Endothelial cell of umbilical vein (primary cell): ENCODE results near the gene RUSF1. TPM values are rescaled to one million over a fixed set of nuclear protein-coding genes. Genes with fewer than 3 reads are reported as not detected.

Source experiments
- BruUV-seq: library from RNA; stranded (reverse); fragments of 400-500 nt; replicated peaks from 2 replicates; lab custom pipeline; 2021; lab: Mats Ljungman, UMichigan
- CTCF ChIA-PET: fragments of 300-600, 350-600 bp; sonication (Branson Sonifier 250); formaldehyde crosslinking; loops from one replicate; lab custom pipeline; 2021; ENCODE audit warnings: antibody characterized with exemption, inconsistent platforms; lab: Charles Lee
- POLR2A ChIA-PET: fragments of 300-600, 350-600 bp; sonication (Branson Sonifier 250); formaldehyde crosslinking; loops from one replicate; lab custom pipeline; 2021; ENCODE audit warnings: antibody characterized with exemption, inconsistent platforms; lab: Charles Lee
- DNase-seq: peaks from one replicate; pipeline ENCODE4 v3.0.0-alpha.2; 2011; ENCODE audit warnings: low read depth, low spot score
- FAIRE-seq: peaks from 2 replicates; lab custom pipeline; 2011; peaks lifted over from hg19 to GRCh38; lab: Jason Lieb, UNC
- H2AFZ ChIP-seq: 2 replicates; pipeline ENCODE4 v1.6.0; 2012; ENCODE audit warnings: low read depth, low read length, control low read depth, inconsistent platforms
- H3K27ac ChIP-seq: 2 replicates; pipeline ENCODE4 v1.5.1; 2011; ENCODE audit warnings: low read depth, mild to moderate bottlenecking, control low read depth, low read length, moderate library complexity; ENCODE audit not compliant: insufficient read depth
- H3K27me3 ChIP-seq, 2 experiments: 2 replicates each; pipeline versions ENCODE4 v1.6.0 to v1.6.1; 2011; ENCODE audit warnings: low read length in 2 of 2, mixed read lengths in 1 of 2; ENCODE audit not compliant: control insufficient read depth in 2 of 2, insufficient read depth in 2 of 2
- H3K36me3 ChIP-seq, 2 experiments: 2 replicates in 1 of 2; 3 replicates in 1 of 2; pipeline ENCODE4 v1.5.1; 2011; ENCODE audit warnings: low read length in 2 of 2, mild to moderate bottlenecking in 1 of 2, moderate library complexity in 1 of 2; ENCODE audit not compliant: control insufficient read depth in 2 of 2, insufficient read depth in 2 of 2; ENCODE audit errors: extremely low read depth in 1 of 2
- H3K4me1 ChIP-seq: 3 replicates; pipeline ENCODE4 v1.5.1; 2011; ENCODE audit warnings: mild to moderate bottlenecking, low read length; ENCODE audit not compliant: control insufficient read depth, insufficient read depth; ENCODE audit errors: extremely low read depth
- H3K4me2 ChIP-seq: 2 replicates; pipeline ENCODE4 v1.6.1; 2011; ENCODE audit warnings: low read length, control low read depth, mixed read lengths; ENCODE audit not compliant: insufficient read depth
- H3K4me3 ChIP-seq, 3 experiments: fragments of 200-600 bp in 1 of 3; sonication (generic), shearing (Covaris generic) in 1 of 3; replicated peaks in 1 of 3; 2 replicates each; pipeline ENCODE4 v1.5.1; 2011 to 2016; ENCODE audit warnings: control low read depth in 3 of 3, low read length in 3 of 3, mild to moderate bottlenecking in 2 of 3, inconsistent platforms in 1 of 3, low read depth in 1 of 3, moderate library complexity in 1 of 3; ENCODE audit not compliant: insufficient read depth in 1 of 3
- H3K79me2 ChIP-seq: 2 replicates; pipeline ENCODE4 v1.6.0; 2012; ENCODE audit warnings: low read length, inconsistent platforms; ENCODE audit not compliant: control insufficient read depth, insufficient read depth
- H3K9ac ChIP-seq: replicated peaks from 2 replicates; pipeline ENCODE3; 2011; ENCODE audit warnings: low read length, control low read depth; ENCODE audit not compliant: insufficient read depth; ENCODE audit errors: extremely low read depth
- H3K9me1 ChIP-seq: replicated peaks from 3 replicates; pipeline ENCODE4 v1.6.0; 2011; ENCODE audit warnings: mild to moderate bottlenecking, low read length; ENCODE audit not compliant: control insufficient read depth, insufficient read depth; ENCODE audit errors: extremely low read depth
- H3K9me3 ChIP-seq: replicated peaks from 2 replicates; pipeline ENCODE4 v1.5.1; 2012; ENCODE audit warnings: low read length, inconsistent platforms; ENCODE audit not compliant: control insufficient read depth, insufficient read depth
- H4K20me1 ChIP-seq: replicated peaks from 2 replicates; pipeline ENCODE3; 2011; ENCODE audit warnings: mild to moderate bottlenecking, low read length; ENCODE audit not compliant: control insufficient read depth, insufficient read depth; ENCODE audit errors: extremely low read depth
- CTCF ChIP-seq, 2 donors: IDR thresholded peaks; 1 replicate in 1 of 2; 2 replicates in 1 of 2; pipeline ENCODE4 v1.5.1; 2011; ENCODE audit warnings: low read length in 2 of 2, mild to moderate bottlenecking in 2 of 2, moderate library complexity in 2 of 2, control low read depth in 1 of 2, inconsistent platforms in 1 of 2, low read depth in 1 of 2; ENCODE audit not compliant: insufficient read depth in 1 of 2; ENCODE audit errors: extremely low read depth in 1 of 2
- EZH2 ChIP-seq: IDR thresholded peaks from 2 replicates; pipeline ENCODE4 v1.6.1; 2012; ENCODE audit warnings: borderline replicate concordance, low read depth, mild to moderate bottlenecking, moderate library complexity, low read length, inconsistent platforms; ENCODE audit not compliant: severe bottlenecking
- FOS ChIP-seq: IDR thresholded peaks from 2 replicates; pipeline ENCODE4 v1.6.1; 2011; ENCODE audit warnings: mild to moderate bottlenecking, low read length, moderate library complexity, borderline replicate concordance; ENCODE audit not compliant: insufficient read depth
- GATA2 ChIP-seq: IDR thresholded peaks from 2 replicates; pipeline ENCODE4 v1.7.0; 2011; ENCODE audit warnings: low read depth, mild to moderate bottlenecking, moderate library complexity, mixed read lengths, low read length; ENCODE audit not compliant: insufficient read length, insufficient read depth
- JUN ChIP-seq: IDR thresholded peaks from 2 replicates; pipeline ENCODE4 v1.6.1; 2011; ENCODE audit warnings: borderline replicate concordance, low read depth; ENCODE audit not compliant: insufficient read length, insufficient read depth
- MAX ChIP-seq: IDR thresholded peaks from 2 replicates; pipeline ENCODE4 v1.6.1; 2011; ENCODE audit not compliant: insufficient read depth, insufficient read length
- MYC ChIP-seq: IDR thresholded peaks from one replicate; pipeline ENCODE4 v1.6.1; 2011; ENCODE audit warnings: mild to moderate bottlenecking, low read depth, low read length
- POLR2A ChIP-seq: IDR thresholded peaks from 2 replicates; pipeline ENCODE4 v1.6.1; 2012; ENCODE audit warnings: low read depth, mild to moderate bottlenecking, control low read depth, low read length
- POLR2AphosphoS5 ChIP-seq: IDR thresholded peaks from 2 replicates; pipeline ENCODE4 v1.6.1; 2012; ENCODE audit warnings: low read depth, mild to moderate bottlenecking, control low read depth, low read length, moderate library complexity; ENCODE audit not compliant: insufficient read depth
- dilution Hi-C: fragments of 300-500 bp; cut with MboI; formaldehyde crosslinking; loops from one replicate; pipeline ENCODE4 v1.15.0; 2019; ENCODE audit warnings: low sequenced_read_pairs; ENCODE audit not compliant: extremely low pct_ligation_motif_present
- intact Hi-C: fragments of 100-400 bp; cut with micrococcal nuclease; formaldehyde crosslinking; loops from one replicate; pipeline ENCODE4 v1.10.0; 2022
- polyA plus RNA-seq, 4 experiments: library from polyadenylated mRNA; depleted of rRNA in 3 of 4; stranded (reverse) in 3 of 4; unstranded in 1 of 4; fragments of >200 nt; gene quantifications; 2 replicates each; pipeline versions ENCODE4 v1.2.1 to v1.2.3, GENCODE V29; 2011 to 2012; ENCODE audit warnings: missing spikeins in 1 of 4
- total RNA-seq: library from RNA; stranded (reverse); gene quantifications from 2 replicates; pipeline ENCODE4 v1.2.3, GENCODE V29; 2021

The RUSF1 gene
- total and polyA plus RNA-seq, 2 donors (not counting 3 experiments of a cell fraction or from before 2014, with no cell fraction given) = 36.4 to 40.3 TPM

- intact Hi-C loops = no loop called here
- Histone ChIP-seq H3K4me2 (no peak overlapping the region), H3K9me3 (no peaks in the 10 kb centered on the region), H2AFZ (no peak overlapping the region), H3K79me2 (no peaks in the 10 kb centered on the region), H3K36me3 (no peaks in the 10 kb centered on the region), H3K9me1 (no peaks in the 10 kb centered on the region), H3K27ac (no peak overlapping the region), H3K27me3 (no peaks in the 10 kb centered on the region), H3K4me3 (no peak overlapping the region), H3K9ac (no peak overlapping the region), H4K20me1 (no peaks in the 10 kb centered on the region), H3K4me1 (no peaks in the 10 kb centered on the region)
- no peak for DNase-seq
- no peak for FAIRE-seq
- dilution Hi-C loops = no loop called here
- BruUV-seq = no TSS peak
- CTCF ChIA-PET = no interaction called here
- TF ChIP-seq POLR2AphosphoS5 (no peak), GATA2 (no peak), POLR2A (no peak), FOS (no peak), EZH2 (no peak)
- POLR2A ChIA-PET = no interaction called here
Measured at GRCh38 chr16:31522071-31522470, 13.9 kb upstream of the RUSF1 start.

GRCh38 chr16:31521368-31521767, 13.2 kb upstream of the RUSF1 start:
- ChIA-PET POLR2A (no interaction called here), CTCF (no interaction called here)
- intact Hi-C loops (no loop called here), dilution Hi-C loops (no loop called here)
- no peak for DNase-seq
- no peaks in the 10 kb centered on the region for H3K36me3 ChIP-seq
- no peak for TF ChIP-seq JUN
- no peak for TF ChIP-seq EZH2
- TF ChIP-seq POLR2AphosphoS5 = no peak
- no peak for TF ChIP-seq CTCF (IDR thresholded peaks at IDR 0.05; ENCODE audit: extremely low read depth in 1 of 2, insufficient read depth in 1 of 2, low read depth in 1 of 2, low read length in 2 of 2)
- TF ChIP-seq POLR2A = no peak
- no peak for TF ChIP-seq MYC
- no peak for TF ChIP-seq GATA2
- TF ChIP-seq MAX = no peak
- no peak for TF ChIP-seq FOS
- H3K9me1 ChIP-seq = no peaks in the 10 kb centered on the region
- no peak overlapping the region for H3K9ac ChIP-seq
- FAIRE-seq = no peak
- H2AFZ ChIP-seq = no peak overlapping the region
- no TSS peak for BruUV-seq
- H3K27me3 ChIP-seq = no peaks in the 10 kb centered on the region
- no peak overlapping the region for H3K4me3 ChIP-seq
- no peaks in the 10 kb centered on the region for H3K79me2 ChIP-seq
- H4K20me1 ChIP-seq = no peaks in the 10 kb centered on the region
- H3K9me3 ChIP-seq = no peaks in the 10 kb centered on the region
- no peak overlapping the region for H3K4me2 ChIP-seq
- no peaks in the 10 kb centered on the region for H3K4me1 ChIP-seq
- H3K27ac ChIP-seq = no peak overlapping the region
